Esophagus (tissue), 2 donors: Measurements from ENCODE around the gene GLP1R. TPM values are rescaled to one million over a fixed set of nuclear protein-coding genes. Genes with fewer than 3 reads are reported as not detected.

ENCODE experiments used
- H3K27ac ChIP-seq, 2 donors: one replicate each; pipeline ENCODE4 v1.5.1; 2013; ENCODE audit warnings: low read depth in 2 of 2, mild to moderate bottlenecking in 2 of 2, inconsistent platforms in 1 of 2, low read length in 1 of 2, moderate library complexity in 1 of 2
- H3K27me3 ChIP-seq, 2 donors: one replicate each; pipeline ENCODE4 v1.6.1; 2013; ENCODE audit warnings: low read length in 2 of 2, control low read depth in 1 of 2, mild to moderate bottlenecking in 1 of 2; ENCODE audit not compliant: insufficient read depth in 2 of 2, control insufficient read depth in 1 of 2
- H3K36me3 ChIP-seq, 2 donors: one replicate each; pipeline ENCODE4 v1.6.1; 2013; ENCODE audit warnings: low read length in 1 of 2; ENCODE audit not compliant: control insufficient read depth in 2 of 2, insufficient read depth in 2 of 2
- H3K4me1 ChIP-seq, 2 donors: one replicate each; pipeline ENCODE4 v1.6.1; 2013; ENCODE audit warnings: low read length in 1 of 2; ENCODE audit not compliant: control insufficient read depth in 2 of 2, insufficient read depth in 2 of 2
- H3K4me3 ChIP-seq, 2 donors: one replicate each; pipeline ENCODE4 v1.5.1; 2013; ENCODE audit warnings: low read length in 2 of 2, mild to moderate bottlenecking in 2 of 2, low read depth in 1 of 2, moderate library complexity in 1 of 2
- H3K9me3 ChIP-seq, 2 donors: one replicate each; pipeline ENCODE4 v1.6.1; 2013; ENCODE audit warnings: mild to moderate bottlenecking in 2 of 2, low read depth in 1 of 2, low read length in 1 of 2, moderate library complexity in 1 of 2; ENCODE audit not compliant: control insufficient read depth in 2 of 2, insufficient read depth in 1 of 2
- WGBS, 2 donors: extraction: QIAGEN DNeasy Blood & Tissue Kit; methylation state at CpG; one replicate each; pipeline ENCODE4 v1.1.7; 2013; 5-methylcytosine and 5-hydroxymethylcytosine counted together
- polyA plus RNA-seq, 2 donors: library from polyadenylated mRNA; stranded (reverse); fragments of 200-250 nt; gene quantifications; one replicate each; pipeline ENCODE4 v1.2.3, GENCODE V29; 2013
- donor health status: healthy with polysubstance abuse.
- donor health status: Bipolar disorder and iron deficiency.

Gene GLP1R
- polyA plus RNA-seq, 2 donors, result not detected

GRCh38 chr6:39080246-39080875, 31.8 kb downstream of the GLP1R start:
- Histone ChIP-seq H3K4me1 (no peaks in the 10 kb centered on the region), H3K27ac (no peak overlapping the region), H3K9me3 (no peaks in the 10 kb centered on the region), H3K27me3 (peaks cover 0 to 3% of the 10 kb centered on the region in 2 donors), H3K4me3 (no peak overlapping the region), H3K36me3 (no peaks in the 10 kb centered on the region)
- WGBS, 2 donors, result 79 to 82% methylated on average over 5 of the region's 5 CpGs

- Histone ChIP-seq H3K27ac (no peak overlapping the region), H3K36me3 (no peaks in the 10 kb centered on the region), H3K4me3 (no peak overlapping the region), H3K4me1 (no peaks in the 10 kb centered on the region), H3K9me3 (no peaks in the 10 kb centered on the region), H3K27me3 (peaks cover 0 to 3% of the 10 kb centered on the region in 2 donors)
- WGBS, 2 donors, result 77 to 82% methylated on average over 8 of the region's 8 CpGs
Observed at GRCh38 chr6:39082310-39082709, 33.7 kb downstream of the GLP1R start.

- H3K27me3 ChIP-seq, result peaks cover 0 to 3% of the 10 kb centered on the region in 2 donors
- no peak overlapping the region for H3K27ac ChIP-seq
- no peaks in the 10 kb centered on the region for H3K4me1 ChIP-seq
- H3K4me3 ChIP-seq, result no peak overlapping the region
- no peaks in the 10 kb centered on the region for H3K9me3 ChIP-seq
- H3K36me3 ChIP-seq, result no peaks in the 10 kb centered on the region
- WGBS, 2 donors, result 47 to 54% methylated on average over 2 of the region's 2 CpGs
Observed at GRCh38 chr6:39083231-39083634, 34.7 kb downstream of the GLP1R start.

GRCh38 chr6:39084506-39084905, 35.9 kb downstream of the GLP1R start:
- Histone ChIP-seq H3K36me3 (no peaks in the 10 kb centered on the region), H3K27me3 (peaks cover 0 to 3% of the 10 kb centered on the region in 2 donors), H3K9me3 (no peaks in the 10 kb centered on the region), H3K4me1 (no peaks in the 10 kb centered on the region), H3K27ac (no peak overlapping the region), H3K4me3 (no peak overlapping the region)
- 68 to 73% methylated on average over 7 of the region's 7 CpGs for WGBS, 2 donors

GRCh38 chr6:39085129-39085797, 36.7 kb downstream of the GLP1R start:
- no peaks in the 10 kb centered on the region for H3K9me3 ChIP-seq
- 74 to 84% methylated on average over 5 of the region's 5 CpGs for WGBS, 2 donors
- no peak overlapping the region for H3K4me3 ChIP-seq
- no peak overlapping the region for H3K27ac ChIP-seq
- no peaks in the 10 kb centered on the region for H3K4me1 ChIP-seq
- H3K36me3 ChIP-seq, result no peaks in the 10 kb centered on the region
- peaks cover 0 to 3% of the 10 kb centered on the region in 2 donors for H3K27me3 ChIP-seq

- no peak overlapping the region for H3K27ac ChIP-seq
- WGBS, 2 donors, result 69 to 72% methylated on average over 7 of the region's 7 CpGs
- H3K27me3 ChIP-seq, result peaks cover 0 to 3% of the 10 kb centered on the region in 2 donors
- H3K36me3 ChIP-seq, result no peaks in the 10 kb centered on the region
- no peaks in the 10 kb centered on the region for H3K9me3 ChIP-seq
- no peaks in the 10 kb centered on the region for H3K4me1 ChIP-seq
- no peak overlapping the region for H3K4me3 ChIP-seq
Observed at GRCh38 chr6:39086294-39086693, 37.7 kb downstream of the GLP1R start.

GRCh38 chr6:39086711-39087110, 38.1 kb downstream of the GLP1R start:
- no peak overlapping the region for H3K27ac ChIP-seq
- H3K36me3 ChIP-seq, result no peaks in the 10 kb centered on the region
- no peaks in the 10 kb centered on the region for H3K4me1 ChIP-seq
- no peak overlapping the region for H3K4me3 ChIP-seq
- no peaks in the 10 kb centered on the region for H3K9me3 ChIP-seq
- peaks cover 0 to 3% of the 10 kb centered on the region in 2 donors for H3K27me3 ChIP-seq
- WGBS, 2 donors, result 58 to 64% methylated on average over 6 of the region's 6 CpGs

- Histone ChIP-seq H3K27ac (no peak overlapping the region), H3K4me1 (no peaks in the 10 kb centered on the region), H3K9me3 (no peaks in the 10 kb centered on the region), H3K36me3 (no peaks in the 10 kb centered on the region), H3K27me3 (peaks cover 0 to 3% of the 10 kb centered on the region in 2 donors), H3K4me3 (no peak overlapping the region)
- 80% methylated on average over 7 of the region's 7 CpGs for WGBS, 2 donors
Observed at GRCh38 chr6:39087197-39087596, 38.6 kb downstream of the GLP1R start.

- no peaks in the 10 kb centered on the region for H3K9me3 ChIP-seq
- no peaks in the 10 kb centered on the region for H3K36me3 ChIP-seq
- WGBS, 2 donors, result 23 to 26% methylated on average over 4 of the region's 4 CpGs
- H3K27ac ChIP-seq, result no peak overlapping the region
- no peak overlapping the region for H3K4me3 ChIP-seq
- H3K27me3 ChIP-seq, result peaks cover 0 to 3% of the 10 kb centered on the region in 2 donors
- no peaks in the 10 kb centered on the region for H3K4me1 ChIP-seq
Observed at GRCh38 chr6:39088331-39088730, 39.8 kb downstream of the GLP1R start.

GRCh38 chr6:39090036-39090435, 41.5 kb downstream of the GLP1R start:
- Histone ChIP-seq H3K36me3 (no peaks in the 10 kb centered on the region), H3K27me3 (no peaks in the 10 kb centered on the region), H3K9me3 (no peaks in the 10 kb centered on the region), H3K4me3 (no peak overlapping the region), H3K4me1 (no peaks in the 10 kb centered on the region), H3K27ac (no peak overlapping the region)
- 72 to 75% methylated on average over 4 of the region's 4 CpGs for WGBS, 2 donors
